IPS DF 4.7 (cell line): Measurements from ENCODE around the gene SELPLG.
"Not testable (repeated sequence)": the region's sequence is repeated elsewhere in the genome, so short reads cannot be mapped to it uniquely, and the experiment has no call there.

Experiments used
- DNase-seq: peaks from one replicate; pipeline ENCODE4 v3.0.0-alpha.2; 2013; ENCODE audit warnings: low spot score; ENCODE audit errors: extremely low read depth

The SELPLG gene

GRCh38 chr12:108574276-108574675 is 59.4 kb downstream of the SELPLG start:
- DNase-seq: not testable (repeated sequence)

- DNase-seq: no peak
Observed at GRCh38 chr12:108573317-108573716, 60.4 kb downstream of the SELPLG start.

- no peak for DNase-seq
Observed at GRCh38 chr12:108572166-108572790, 61.4 kb downstream of the SELPLG start.
